Mesenchymal stem cell (in vitro differentiated cells and primary cell): ENCODE results near the gene ITCH.
A peak's percentile ranks its signal among the peaks of the same experiment; 100 is the strongest.

Experiments
- DNase-seq: peaks from one replicate; pipeline ENCODE4 v3.0.0-alpha.2; 2013
- H2AFZ ChIP-seq: one replicate; pipeline ENCODE4 v1.6.1; 2013; ENCODE audit warnings: low read depth, mild to moderate bottlenecking, control low read depth, inconsistent platforms, low read length, moderate library complexity
- H2AK5ac ChIP-seq: 2 replicates; pipeline ENCODE4 v1.6.1; 2013; ENCODE audit warnings: low read length, moderate library complexity, mild to moderate bottlenecking, inconsistent platforms; ENCODE audit not compliant: severe bottlenecking
- H2BK120ac ChIP-seq: one replicate; pipeline ENCODE4 v1.6.1; 2013; ENCODE audit warnings: low read depth, mild to moderate bottlenecking, inconsistent platforms, low read length, moderate library complexity
- H2BK12ac ChIP-seq, 2 experiments: one replicate each; pipeline ENCODE4 v1.6.1; 2013; ENCODE audit warnings: inconsistent platforms in 2 of 2, low read length in 2 of 2, mild to moderate bottlenecking in 2 of 2, moderate library complexity in 2 of 2, control low read depth in 1 of 2
- H2BK15ac ChIP-seq: one replicate; pipeline ENCODE4 v1.6.1; 2013; ENCODE audit warnings: mild to moderate bottlenecking, low read depth, inconsistent platforms; ENCODE audit not compliant: poor library complexity, severe bottlenecking
- H2BK5ac ChIP-seq: 2 replicates; pipeline ENCODE4 v1.6.1; 2013; ENCODE audit warnings: low read depth, mild to moderate bottlenecking, low read length, control low read depth, inconsistent platforms; ENCODE audit not compliant: poor library complexity, severe bottlenecking
- H3K14ac ChIP-seq, 2 experiments: one replicate each; pipeline ENCODE4 v1.6.1; 2013; ENCODE audit warnings: inconsistent platforms in 2 of 2, low read length in 2 of 2, control low read depth in 1 of 2, mild to moderate bottlenecking in 1 of 2, moderate library complexity in 1 of 2
- H3K18ac ChIP-seq, 2 experiments: one replicate each; pipeline ENCODE4 v1.6.1; 2013; ENCODE audit warnings: inconsistent platforms in 2 of 2, low read length in 2 of 2, control low read depth in 1 of 2, low read depth in 1 of 2, mild to moderate bottlenecking in 1 of 2
- H3K23ac ChIP-seq, 2 experiments: one replicate each; pipeline ENCODE4 v1.6.1; 2013; ENCODE audit warnings: inconsistent platforms in 2 of 2, low read length in 2 of 2, mild to moderate bottlenecking in 2 of 2, moderate library complexity in 2 of 2, control low read depth in 1 of 2
- H3K27ac ChIP-seq: 2 replicates; pipeline ENCODE4 v1.5.1; 2013; ENCODE audit warnings: mild to moderate bottlenecking, moderate library complexity, low read length, control low read depth, inconsistent platforms; ENCODE audit not compliant: poor library complexity, severe bottlenecking
- H3K27me3 ChIP-seq, 2 experiments: 2 replicates each; pipeline versions ENCODE4 v1.6.1 to v1.7.0; 2013; ENCODE audit warnings: low read length in 2 of 2, mild to moderate bottlenecking in 2 of 2, moderate library complexity in 2 of 2, control low read depth in 1 of 2, inconsistent platforms in 1 of 2; ENCODE audit not compliant: control insufficient read depth in 1 of 2, insufficient read depth in 1 of 2
- H3K36me3 ChIP-seq, 2 experiments: 2 replicates each; pipeline versions ENCODE4 v1.6.1 to v1.7.0; 2013; ENCODE audit warnings: low read length in 2 of 2, control low read depth in 1 of 2, inconsistent platforms in 1 of 2, low read depth in 1 of 2, mild to moderate bottlenecking in 1 of 2; ENCODE audit not compliant: insufficient read depth in 2 of 2, control insufficient read depth in 1 of 2
- H3K4ac ChIP-seq, 2 experiments: one replicate each; pipeline ENCODE4 v1.6.1; 2013; ENCODE audit warnings: inconsistent platforms in 2 of 2, low read length in 2 of 2, mild to moderate bottlenecking in 2 of 2, moderate library complexity in 2 of 2, control low read depth in 1 of 2, low read depth in 1 of 2
- H3K4me1 ChIP-seq: 2 replicates; pipeline ENCODE4 v1.6.1; 2013; ENCODE audit warnings: low read depth, low read length, control low read depth; ENCODE audit not compliant: control insufficient read depth, insufficient read depth
- H3K4me2 ChIP-seq: 2 replicates; pipeline ENCODE4 v1.6.1; 2013; ENCODE audit warnings: low read length, mild to moderate bottlenecking, inconsistent platforms; ENCODE audit not compliant: poor library complexity, severe bottlenecking
- H3K4me3 ChIP-seq, 2 experiments: 2 replicates each; pipeline versions ENCODE4 v1.5.1 to v1.7.0; 2013; ENCODE audit warnings: low read length in 2 of 2, mild to moderate bottlenecking in 2 of 2, control low read depth in 1 of 2, low read depth in 1 of 2; ENCODE audit not compliant: insufficient read depth in 1 of 2
- H3K79me1 ChIP-seq: replicated peaks from 2 replicates; pipeline ENCODE4 v1.6.1; 2013; ENCODE audit warnings: mild to moderate bottlenecking, control low read depth, low read length, inconsistent platforms; ENCODE audit not compliant: poor library complexity, severe bottlenecking
- H3K9ac ChIP-seq: 2 replicates; pipeline ENCODE4 v1.7.0; 2013; ENCODE audit warnings: mild to moderate bottlenecking, low read length, moderate library complexity
- H3K9me3 ChIP-seq: 2 replicates; pipeline ENCODE4 v1.7.0; 2013; ENCODE audit warnings: mild to moderate bottlenecking, low read length; ENCODE audit not compliant: control insufficient read depth
- H4K8ac ChIP-seq: one replicate; pipeline ENCODE4 v1.6.1; 2013; ENCODE audit warnings: inconsistent platforms, mild to moderate bottlenecking, low read length, moderate library complexity
- H4K91ac ChIP-seq: one replicate; pipeline ENCODE4 v1.6.1; 2013; ENCODE audit warnings: mild to moderate bottlenecking, low read length, inconsistent platforms
- WGBS: methylation state at CpG from one replicate; pipeline ENCODE4 v1.1.7; 2013; ENCODE audit warnings: mixed read lengths; 5-methylcytosine and 5-hydroxymethylcytosine counted together

The ITCH gene

GRCh38 chr20:34528921-34529297 is 165.8 kb downstream of the ITCH start:
- Histone ChIP-seq H2AK5ac (peak overlapping the region; percentile 10), H2BK15ac (no peak overlapping the region), H2BK120ac (no peak overlapping the region), H3K23ac (no peak overlapping the region), H4K91ac (no peak overlapping the region), H3K79me1 (peaks cover 44% of the 10 kb centered on the region), H2BK12ac (no peak overlapping the region), H2BK5ac (no peak overlapping the region), H3K4me1 (peaks cover 33% of the 10 kb centered on the region), H3K27ac (no peak overlapping the region), H3K9me3 (no peaks in the 10 kb centered on the region), H3K36me3 (peaks cover 59 to 73% of the 10 kb centered on the region in 2 experiments), H4K8ac (no peak overlapping the region), H3K4me2 (no peak overlapping the region), H3K18ac (peak overlapping the region in 1 of 2 experiments; percentile 5), H3K9ac (no peak overlapping the region), H2AFZ (no peak overlapping the region), H3K4me3 (no peak overlapping the region), H3K14ac (no peak overlapping the region), H3K27me3 (no peaks in the 10 kb centered on the region), H3K4ac (no peak overlapping the region)
- WGBS, result 85% methylated on average over 5 of the region's 5 CpGs
- DNase-seq, result no peak

GRCh38 chr20:34529742-34530141 is 166.7 kb downstream of the ITCH start:
- no peak overlapping the region for H3K4me2 ChIP-seq
- H2BK15ac ChIP-seq, result no peak overlapping the region
- H3K27me3 ChIP-seq, result no peaks in the 10 kb centered on the region
- no peak overlapping the region for H3K9ac ChIP-seq
- H2AFZ ChIP-seq, result no peak overlapping the region
- no peak overlapping the region for H3K4me3 ChIP-seq
- H3K4me1 ChIP-seq, result peaks cover 33% of the 10 kb centered on the region
- no peak overlapping the region for H2BK120ac ChIP-seq
- H2BK12ac ChIP-seq, result no peak overlapping the region
- 98% methylated on average over 3 of the region's 3 CpGs for WGBS
- no peak for DNase-seq
- no peaks in the 10 kb centered on the region for H3K9me3 ChIP-seq
- H3K4ac ChIP-seq, result no peak overlapping the region
- H2AK5ac ChIP-seq, result no peak overlapping the region
- H2BK5ac ChIP-seq, result no peak overlapping the region
- H4K91ac ChIP-seq, result no peak overlapping the region
- no peak overlapping the region for H4K8ac ChIP-seq
- H3K27ac ChIP-seq, result no peak overlapping the region
- H3K14ac ChIP-seq, result no peak overlapping the region
- no peak overlapping the region for H3K23ac ChIP-seq
- no peak overlapping the region for H3K18ac ChIP-seq
- H3K36me3 ChIP-seq, result peaks cover 66 to 81% of the 10 kb centered on the region in 2 experiments
- H3K79me1 ChIP-seq, result peaks cover 51% of the 10 kb centered on the region

GRCh38 chr20:34530342-34530741 is 167.3 kb downstream of the ITCH start:
- DNase-seq, result no peak
- no peak overlapping the region for H3K23ac ChIP-seq
- WGBS, result 95% methylated on average over 5 of the region's 5 CpGs

GRCh38 chr20:34531608-34532265 is 168.7 kb downstream of the ITCH start:
- Histone ChIP-seq H3K4me2 (no peak overlapping the region), H2BK120ac (no peak overlapping the region), H4K8ac (no peak overlapping the region), H2BK12ac (no peak overlapping the region), H2BK15ac (no peak overlapping the region), H3K4me1 (peaks cover 22% of the 10 kb centered on the region), H3K23ac (no peak overlapping the region), H3K27ac (no peak overlapping the region), H3K18ac (no peak overlapping the region), H2AFZ (no peak overlapping the region), H3K4me3 (no peak overlapping the region), H3K4ac (no peak overlapping the region), H3K27me3 (no peaks in the 10 kb centered on the region), H2BK5ac (no peak overlapping the region), H4K91ac (no peak overlapping the region), H3K36me3 (peaks cover 85 to 89% of the 10 kb centered on the region in 2 experiments), H3K9ac (no peak overlapping the region), H2AK5ac (no peak overlapping the region), H3K14ac (no peak overlapping the region), H3K9me3 (no peaks in the 10 kb centered on the region), H3K79me1 (peaks cover 59% of the 10 kb centered on the region)
- no peak for DNase-seq
- 93% methylated on average over 7 of the region's 8 CpGs for WGBS

More at GRCh38 chr20:34530342-34530741, 167.3 kb downstream of the ITCH start:
- Histone ChIP-seq H3K18ac (no peak overlapping the region), H3K4me3 (no peak overlapping the region), H2BK12ac (no peak overlapping the region), H2AK5ac (no peak overlapping the region), H2BK5ac (no peak overlapping the region), H3K4ac (no peak overlapping the region), H3K4me1 (peaks cover 32% of the 10 kb centered on the region), H3K9ac (no peak overlapping the region), H4K8ac (no peak overlapping the region), H3K79me1 (peaks cover 56% of the 10 kb centered on the region), H4K91ac (no peak overlapping the region), H3K27me3 (no peaks in the 10 kb centered on the region), H2BK120ac (no peak overlapping the region), H3K4me2 (no peak overlapping the region), H3K9me3 (no peaks in the 10 kb centered on the region), H2BK15ac (no peak overlapping the region), H2AFZ (no peak overlapping the region), H3K27ac (no peak overlapping the region), H3K14ac (no peak overlapping the region), H3K36me3 (peaks cover 72 to 82% of the 10 kb centered on the region in 2 experiments)
